ENCODE data around the gene ZNF574.

- TF ChIP-seq, protein P1, sequence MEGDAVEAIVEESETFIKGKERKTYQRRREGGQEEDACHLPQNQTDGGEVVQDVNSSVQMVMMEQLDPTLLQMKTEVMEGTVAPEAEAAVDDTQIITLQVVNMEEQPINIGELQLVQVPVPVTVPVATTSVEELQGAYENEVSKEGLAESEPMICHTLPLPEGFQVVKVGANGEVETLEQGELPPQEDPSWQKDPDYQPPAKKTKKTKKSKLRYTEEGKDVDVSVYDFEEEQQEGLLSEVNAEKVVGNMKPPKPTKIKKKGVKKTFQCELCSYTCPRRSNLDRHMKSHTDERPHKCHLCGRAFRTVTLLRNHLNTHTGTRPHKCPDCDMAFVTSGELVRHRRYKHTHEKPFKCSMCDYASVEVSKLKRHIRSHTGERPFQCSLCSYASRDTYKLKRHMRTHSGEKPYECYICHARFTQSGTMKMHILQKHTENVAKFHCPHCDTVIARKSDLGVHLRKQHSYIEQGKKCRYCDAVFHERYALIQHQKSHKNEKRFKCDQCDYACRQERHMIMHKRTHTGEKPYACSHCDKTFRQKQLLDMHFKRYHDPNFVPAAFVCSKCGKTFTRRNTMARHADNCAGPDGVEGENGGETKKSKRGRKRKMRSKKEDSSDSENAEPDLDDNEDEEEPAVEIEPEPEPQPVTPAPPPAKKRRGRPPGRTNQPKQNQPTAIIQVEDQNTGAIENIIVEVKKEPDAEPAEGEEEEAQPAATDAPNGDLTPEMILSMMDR (conservative IDR thresholded peaks at IDR 0.05; ENCODE audit: low read depth in 2 of 2) = no peak
- TF ChIP-seq POLR2AphosphoS5 (IDR thresholded peaks at IDR 0.05; ENCODE audit: low read depth) (no peak), ETS1 (IDR thresholded peaks at IDR 0.05) (no peak), EZH2 (IDR thresholded peaks at IDR 0.05; ENCODE audit: low read depth, unreplicated experiment) (no peak), EZH2phosphoT487 (IDR thresholded peaks at IDR 0.05; ENCODE audit: unreplicated experiment) (no peak), CREB1 (CRISPR knock-in tag; IDR thresholded peaks at IDR 0.05; ENCODE audit: low read depth) (no peak), ZNF114 (CRISPR knock-in tag; IDR thresholded peaks at IDR 0.05) (no peak), STAT1 (IDR thresholded peaks at IDR 0.05; ENCODE audit: unreplicated experiment) (no peak), JUNB (IDR thresholded peaks at IDR 0.05; ENCODE audit: unreplicated experiment) (no peak), NANOG (IDR thresholded peaks at IDR 0.05; ENCODE audit: borderline replicate concordance) (no peak), ZNF331 (CRISPR knock-in tag; IDR thresholded peaks at IDR 0.05; ENCODE audit: low read depth) (no peak)
- TF ChIP-seq, protein P2, sequence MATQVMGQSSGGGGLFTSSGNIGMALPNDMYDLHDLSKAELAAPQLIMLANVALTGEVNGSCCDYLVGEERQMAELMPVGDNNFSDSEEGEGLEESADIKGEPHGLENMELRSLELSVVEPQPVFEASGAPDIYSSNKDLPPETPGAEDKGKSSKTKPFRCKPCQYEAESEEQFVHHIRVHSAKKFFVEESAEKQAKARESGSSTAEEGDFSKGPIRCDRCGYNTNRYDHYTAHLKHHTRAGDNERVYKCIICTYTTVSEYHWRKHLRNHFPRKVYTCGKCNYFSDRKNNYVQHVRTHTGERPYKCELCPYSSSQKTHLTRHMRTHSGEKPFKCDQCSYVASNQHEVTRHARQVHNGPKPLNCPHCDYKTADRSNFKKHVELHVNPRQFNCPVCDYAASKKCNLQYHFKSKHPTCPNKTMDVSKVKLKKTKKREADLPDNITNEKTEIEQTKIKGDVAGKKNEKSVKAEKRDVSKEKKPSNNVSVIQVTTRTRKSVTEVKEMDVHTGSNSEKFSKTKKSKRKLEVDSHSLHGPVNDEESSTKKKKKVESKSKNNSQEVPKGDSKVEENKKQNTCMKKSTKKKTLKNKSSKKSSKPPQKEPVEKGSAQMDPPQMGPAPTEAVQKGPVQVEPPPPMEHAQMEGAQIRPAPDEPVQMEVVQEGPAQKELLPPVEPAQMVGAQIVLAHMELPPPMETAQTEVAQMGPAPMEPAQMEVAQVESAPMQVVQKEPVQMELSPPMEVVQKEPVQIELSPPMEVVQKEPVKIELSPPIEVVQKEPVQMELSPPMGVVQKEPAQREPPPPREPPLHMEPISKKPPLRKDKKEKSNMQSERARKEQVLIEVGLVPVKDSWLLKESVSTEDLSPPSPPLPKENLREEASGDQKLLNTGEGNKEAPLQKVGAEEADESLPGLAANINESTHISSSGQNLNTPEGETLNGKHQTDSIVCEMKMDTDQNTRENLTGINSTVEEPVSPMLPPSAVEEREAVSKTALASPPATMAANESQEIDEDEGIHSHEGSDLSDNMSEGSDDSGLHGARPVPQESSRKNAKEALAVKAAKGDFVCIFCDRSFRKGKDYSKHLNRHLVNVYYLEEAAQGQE (IDR thresholded peaks at IDR 0.05; ENCODE audit: unreplicated experiment) = no peak
- TF ChIP-seq, protein P3, sequence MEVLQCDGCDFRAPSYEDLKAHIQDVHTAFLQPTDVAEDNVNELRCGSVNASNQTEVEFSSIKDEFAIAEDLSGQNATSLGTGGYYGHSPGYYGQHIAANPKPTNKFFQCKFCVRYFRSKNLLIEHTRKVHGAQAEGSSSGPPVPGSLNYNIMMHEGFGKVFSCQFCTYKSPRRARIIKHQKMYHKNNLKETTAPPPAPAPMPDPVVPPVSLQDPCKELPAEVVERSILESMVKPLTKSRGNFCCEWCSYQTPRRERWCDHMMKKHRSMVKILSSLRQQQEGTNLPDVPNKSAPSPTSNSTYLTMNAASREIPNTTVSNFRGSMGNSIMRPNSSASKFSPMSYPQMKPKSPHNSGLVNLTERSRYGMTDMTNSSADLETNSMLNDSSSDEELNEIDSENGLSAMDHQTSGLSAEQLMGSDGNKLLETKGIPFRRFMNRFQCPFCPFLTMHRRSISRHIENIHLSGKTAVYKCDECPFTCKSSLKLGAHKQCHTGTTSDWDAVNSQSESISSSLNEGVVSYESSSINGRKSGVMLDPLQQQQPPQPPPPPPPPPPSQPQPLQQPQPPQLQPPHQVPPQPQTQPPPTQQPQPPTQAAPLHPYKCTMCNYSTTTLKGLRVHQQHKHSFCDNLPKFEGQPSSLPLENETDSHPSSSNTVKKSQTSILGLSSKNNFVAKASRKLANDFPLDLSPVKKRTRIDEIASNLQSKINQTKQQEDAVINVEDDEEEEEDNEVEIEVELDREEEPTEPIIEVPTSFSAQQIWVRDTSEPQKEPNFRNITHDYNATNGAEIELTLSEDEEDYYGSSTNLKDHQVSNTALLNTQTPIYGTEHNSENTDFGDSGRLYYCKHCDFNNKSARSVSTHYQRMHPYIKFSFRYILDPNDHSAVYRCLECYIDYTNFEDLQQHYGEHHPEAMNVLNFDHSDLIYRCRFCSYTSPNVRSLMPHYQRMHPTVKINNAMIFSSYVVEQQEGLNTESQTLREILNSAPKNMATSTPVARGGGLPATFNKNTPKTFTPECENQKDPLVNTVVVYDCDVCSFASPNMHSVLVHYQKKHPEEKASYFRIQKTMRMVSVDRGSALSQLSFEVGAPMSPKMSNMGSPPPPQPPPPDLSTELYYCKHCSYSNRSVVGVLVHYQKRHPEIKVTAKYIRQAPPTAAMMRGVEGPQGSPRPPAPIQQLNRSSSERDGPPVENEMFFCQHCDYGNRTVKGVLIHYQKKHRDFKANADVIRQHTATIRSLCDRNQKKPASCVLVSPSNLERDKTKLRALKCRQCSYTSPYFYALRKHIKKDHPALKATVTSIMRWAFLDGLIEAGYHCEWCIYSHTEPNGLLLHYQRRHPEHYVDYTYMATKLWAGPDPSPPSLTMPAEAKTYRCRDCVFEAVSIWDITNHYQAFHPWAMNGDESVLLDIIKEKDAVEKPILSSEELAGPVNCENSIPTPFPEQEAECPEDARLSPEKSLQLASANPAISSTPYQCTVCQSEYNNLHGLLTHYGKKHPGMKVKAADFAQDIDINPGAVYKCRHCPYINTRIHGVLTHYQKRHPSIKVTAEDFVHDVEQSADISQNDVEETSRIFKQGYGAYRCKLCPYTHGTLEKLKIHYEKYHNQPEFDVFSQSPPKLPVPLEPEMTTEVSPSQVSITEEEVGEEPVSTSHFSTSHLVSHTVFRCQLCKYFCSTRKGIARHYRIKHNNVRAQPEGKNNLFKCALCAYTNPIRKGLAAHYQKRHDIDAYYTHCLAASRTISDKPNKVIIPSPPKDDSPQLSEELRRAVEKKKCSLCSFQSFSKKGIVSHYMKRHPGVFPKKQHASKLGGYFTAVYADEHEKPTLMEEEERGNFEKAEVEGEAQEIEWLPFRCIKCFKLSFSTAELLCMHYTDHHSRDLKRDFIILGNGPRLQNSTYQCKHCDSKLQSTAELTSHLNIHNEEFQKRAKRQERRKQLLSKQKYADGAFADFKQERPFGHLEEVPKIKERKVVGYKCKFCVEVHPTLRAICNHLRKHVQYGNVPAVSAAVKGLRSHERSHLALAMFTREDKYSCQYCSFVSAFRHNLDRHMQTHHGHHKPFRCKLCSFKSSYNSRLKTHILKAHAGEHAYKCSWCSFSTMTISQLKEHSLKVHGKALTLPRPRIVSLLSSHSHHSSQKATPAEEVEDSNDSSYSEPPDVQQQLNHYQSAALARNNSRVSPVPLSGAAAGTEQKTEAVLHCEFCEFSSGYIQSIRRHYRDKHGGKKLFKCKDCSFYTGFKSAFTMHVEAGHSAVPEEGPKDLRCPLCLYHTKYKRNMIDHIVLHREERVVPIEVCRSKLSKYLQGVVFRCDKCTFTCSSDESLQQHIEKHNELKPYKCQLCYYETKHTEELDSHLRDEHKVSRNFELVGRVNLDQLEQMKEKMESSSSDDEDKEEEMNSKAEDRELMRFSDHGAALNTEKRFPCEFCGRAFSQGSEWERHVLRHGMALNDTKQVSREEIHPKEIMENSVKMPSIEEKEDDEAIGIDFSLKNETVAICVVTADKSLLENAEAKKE (CRISPR knock-in tag; IDR thresholded peaks at IDR 0.05) = no peak
These were observed 45.1 kb upstream of the ZNF574 start for GRCh38 chr19:42030645-42031440.
